HepG2 (cell line): Measurements from ENCODE around the gene GOLPH3. TPM values are rescaled to one million over a fixed set of nuclear protein-coding genes. Genes with fewer than 3 reads are reported as not detected.

Experiments used
- ATAC-seq: fragments of 200-7000 bp; cut with Tn5 transposase; 3 replicates; pipeline ENCODE4 v1.9.1; 2020; ENCODE audit warnings: mild to moderate bottlenecking, moderate library complexity
- BruUV-seq: library from RNA; stranded (reverse); fragments of 400-500 nt; replicated peaks from 2 replicates; lab custom pipeline; 2021; lab: Mats Ljungman, UMichigan
- CTCF ChIA-PET: fragments of 300-600 bp; formaldehyde crosslinking; extraction: SDS; loops from one replicate; lab custom pipeline; 2021; ENCODE audit warnings: low total read pairs, inconsistent platforms, low intra/inter-chr PET ratio; lab: Yijun Ruan, JAX
- POLR2A ChIA-PET: fragments of 350-600 bp; sonication (Branson Sonifier 250); formaldehyde crosslinking; loops from one replicate; lab custom pipeline; 2020; ENCODE audit warnings: antibody characterized with exemption, inconsistent platforms; lab: Yijun Ruan, JAX
- DNase-seq: peaks from one replicate; pipeline ENCODE4 v3.0.0-alpha.2; 2015; ENCODE audit warnings: low spot score
- FAIRE-seq: peaks from 3 replicates; lab custom pipeline; 2011; peaks lifted over from hg19 to GRCh38; lab: Jason Lieb, UNC
- H2AFZ ChIP-seq: one replicate; pipeline ENCODE4 v1.6.1; 2011; ENCODE audit warnings: low read length, inconsistent platforms
- H3K27ac ChIP-seq: fragments of 300-600 bp; 3 replicates; pipeline ENCODE4 v1.8.0; 2011; ENCODE audit warnings: mixed run types, mild to moderate bottlenecking, mixed read lengths, low read length, inconsistent platforms; ENCODE audit not compliant: insufficient read depth; ENCODE audit errors: extremely low read length
- H3K27me3 ChIP-seq, 2 experiments: fragments of 200-600 bp in 1 of 2; 2 replicates in 1 of 2; 3 replicates in 1 of 2; pipeline versions ENCODE4 v1.6.0 to v1.8.0; 2011; ENCODE audit warnings: low read length in 2 of 2, mild to moderate bottlenecking in 2 of 2, moderate library complexity in 2 of 2, inconsistent platforms in 1 of 2; ENCODE audit not compliant: insufficient read depth in 2 of 2, control insufficient read depth in 1 of 2
- H3K36me3 ChIP-seq, 2 experiments: fragments of 200-600 bp in 1 of 2; replicated peaks in 1 of 2; 2 replicates in 1 of 2; 3 replicates in 1 of 2; pipeline versions ENCODE4 v1.5.1 to v1.8.0; 2011; ENCODE audit warnings: low read length in 2 of 2, inconsistent platforms in 1 of 2; ENCODE audit not compliant: insufficient read depth in 2 of 2, control insufficient read depth in 1 of 2
- H3K4me1 ChIP-seq: 2 replicates; pipeline ENCODE4 v1.5.1; 2012; ENCODE audit warnings: low read length, inconsistent platforms; ENCODE audit not compliant: insufficient read depth
- H3K4me2 ChIP-seq: 2 replicates; pipeline ENCODE4 v1.6.0; 2011; ENCODE audit warnings: low read depth, low read length, inconsistent platforms
- H3K4me3 ChIP-seq, 3 experiments: fragments of 200-600 bp in 1 of 3; sonication (generic), shearing (Covaris generic) in 1 of 3; replicated peaks in 1 of 3; 2 replicates each; pipeline ENCODE4 v1.5.1; 2011 to 2016; ENCODE audit warnings: low read length in 3 of 3, inconsistent platforms in 2 of 3, low read depth in 2 of 3, mild to moderate bottlenecking in 2 of 3, control low read depth in 1 of 3, mixed read lengths in 1 of 3; ENCODE audit not compliant: insufficient read depth in 1 of 3
- H3K79me2 ChIP-seq: one replicate; pipeline ENCODE4 v1.6.1; 2011; ENCODE audit warnings: low read length, inconsistent platforms; ENCODE audit not compliant: insufficient read depth
- H3K9ac ChIP-seq: 2 replicates; pipeline ENCODE4 v1.6.0; 2011; ENCODE audit warnings: mild to moderate bottlenecking, low read depth, low read length, inconsistent platforms; ENCODE audit not compliant: insufficient read depth
- H3K9me3 ChIP-seq: 2 replicates; pipeline ENCODE4 v1.5.1; 2012; ENCODE audit warnings: mild to moderate bottlenecking, low read length
- H4K20me1 ChIP-seq: 2 replicates; pipeline ENCODE4 v1.6.0; 2011; ENCODE audit warnings: inconsistent platforms, mild to moderate bottlenecking, low read length, moderate library complexity; ENCODE audit not compliant: insufficient read depth
- BRF2 ChIP-seq: sonication (generic); formaldehyde crosslinking; IDR thresholded peaks from 2 replicates; pipeline ENCODE4 v1.8.1; 2022; ENCODE audit warnings: mild to moderate bottlenecking, missing genetic modification reagents
- CC2D1A ChIP-seq: sonication (generic); formaldehyde crosslinking; IDR thresholded peaks from 2 replicates; pipeline ENCODE4 v1.8.1; 2023; ENCODE audit warnings: mild to moderate bottlenecking, missing genetic modification reagents
- CTCF ChIP-seq: sonication (generic); formaldehyde crosslinking; IDR thresholded peaks from 2 replicates; pipeline ENCODE4 v1.5.0; 2020; ENCODE audit warnings: mild to moderate bottlenecking, missing genetic modification reagents, moderate library complexity
- FOSL1 ChIP-seq: sonication (generic); formaldehyde crosslinking; IDR thresholded peaks from 2 replicates; pipeline ENCODE4 v1.9.0; 2021; ENCODE audit warnings: missing genetic modification reagents, borderline replicate concordance
- GATA4 ChIP-seq: sonication (generic); IDR thresholded peaks from 2 replicates; pipeline ENCODE4 v1.6.1; 2016; ENCODE audit warnings: antibody characterized with exemption, low read depth, borderline replicate concordance
- ZC3H4 ChIP-seq: sonication (generic); formaldehyde crosslinking; IDR thresholded peaks from 2 replicates; pipeline ENCODE4 v1.4.0; 2020; ENCODE audit warnings: missing genetic modification reagents, borderline replicate concordance
- ZNF138 ChIP-seq: sonication (generic); formaldehyde crosslinking; IDR thresholded peaks from 2 replicates; pipeline ENCODE4 v1.5.0; 2020; ENCODE audit warnings: mild to moderate bottlenecking, low read depth, missing genetic modification reagents
- ZNF775 ChIP-seq: sonication (generic); formaldehyde crosslinking; IDR thresholded peaks from 2 replicates; pipeline ENCODE4 v1.4.0; 2020; ENCODE audit warnings: missing genetic modification reagents, mild to moderate bottlenecking, moderate library complexity, borderline replicate concordance
- WGBS: methylation state at CpG from one replicate; pipeline ENCODE4 v1.1.6; 2017; ENCODE audit warnings: low lambda C conversion rate; 5-methylcytosine and 5-hydroxymethylcytosine counted together
- in situ Hi-C: cut with HindIII; loops from 2 replicates; pipeline ENCODE4 v1.10.0; 2017; ENCODE audit warnings: low pct_unique_long_range_greater_than_20kb; ENCODE audit not compliant: extremely low pct_ligation_motif_present
- intact Hi-C: fragments of 100-400 bp; cut with micrococcal nuclease; formaldehyde crosslinking; loops from one replicate; pipeline ENCODE4 v1.10.0; 2022; ENCODE audit not compliant: unreplicated experiment
- polyA plus RNA-seq, 8 experiments: library from polyadenylated mRNA; depleted of rRNA in 3 of 8; stranded (reverse) in 7 of 8; unstranded in 1 of 8; fragments of >200 nt; fragmentation: Illumina TruSeq in 4 of 8; extraction: Trizol in 4 of 8; gene quantifications; 2 replicates each; pipeline versions ENCODE4 v1.2.1 to v1.2.3, GENCODE V29; 2011 to 2016; ENCODE audit warnings: low read depth in 4 of 8, missing spikeins in 1 of 8, mixed read lengths in 1 of 8; ENCODE audit not compliant: insufficient read depth in 1 of 8
- total RNA-seq, 5 experiments: library from RNA; depleted of rRNA; stranded (reverse); fragments of >200 nt; fragmentation: Illumina TruSeq; extraction: Trizol; gene quantifications; 2 replicates each; pipeline ENCODE4 v1.2.3, GENCODE V29; 2016; ENCODE audit warnings: low read depth in 1 of 5

GOLPH3 gene
- total and polyA plus RNA-seq, 2 of the 13 experiments (the other 11 are each of a cell fraction or from before 2014, with no cell fraction given) = 59.5 to 84.5 TPM

GRCh38 chr5:32160228-32160627, 13.9 kb downstream of the GOLPH3 start:
- H2AFZ ChIP-seq = no peak overlapping the region
- TF ChIP-seq FOSL1 (CRISPR knock-in tag) = no peak
- no peak for TF ChIP-seq ZNF138
- no peak for TF ChIP-seq CC2D1A (CRISPR knock-in tag)
- no peak for TF ChIP-seq CTCF (CRISPR knock-in tag)
- TF ChIP-seq ZNF775 (CRISPR knock-in tag) = no peak
- TF ChIP-seq BRF2 (CRISPR knock-in tag) = no peak
- no peak for TF ChIP-seq GATA4
- no peak for TF ChIP-seq ZC3H4 (CRISPR knock-in tag)
- TF ChIP-seq, all 625 proteins: peak for 0

More at GRCh38 chr5:32160228-32160627, 13.9 kb downstream of the GOLPH3 start:
- Histone ChIP-seq H3K4me1 (peaks cover 70% of the 10 kb centered on the region), H3K4me2 (no peak overlapping the region), H3K9ac (no peak overlapping the region), H3K27ac (no peak overlapping the region), H3K4me3 (no peak overlapping the region), H3K79me2 (peaks cover 90% of the 10 kb centered on the region), H4K20me1 (peaks cover 79% of the 10 kb centered on the region), H3K27me3 (no peaks in the 10 kb centered on the region), H3K36me3 (peaks cover 0 to 19% of the 10 kb centered on the region in 2 experiments; a peak in 2 of 5 replicates), H3K9me3 (no peaks in the 10 kb centered on the region)
- DNase-seq (no peak), FAIRE-seq (no peak), ATAC-seq (no peak)
- CTCF ChIA-PET = no interaction called here
- in situ Hi-C loops (no loop called here), intact Hi-C loops (loop anchor here (10.0 kb wide), 1 partner anchor 175 kb away; no protein-coding TSS in a partner anchor)
- no TSS peak for BruUV-seq
- 86% methylated on average over 1 of the region's 1 CpG for WGBS
- POLR2A ChIA-PET = no interaction called here
